NOMO-1 treated with dmso at 0.1 percent for 144 hours (cell line): Measurements from ENCODE around the gene PTEN.
A peak's percentile ranks its signal among the peaks of the same experiment; 100 is the strongest.
"Not testable (repeated sequence)": the region's sequence is repeated elsewhere in the genome, so short reads cannot be mapped to it uniquely, and the experiment has no call there.

Experiments
- DNase-seq: peaks from one replicate; lab custom pipeline; 2025; ENCODE audit not compliant: unreplicated experiment; lab: John Stamatoyannopoulos, UW

PTEN gene

DNA sequence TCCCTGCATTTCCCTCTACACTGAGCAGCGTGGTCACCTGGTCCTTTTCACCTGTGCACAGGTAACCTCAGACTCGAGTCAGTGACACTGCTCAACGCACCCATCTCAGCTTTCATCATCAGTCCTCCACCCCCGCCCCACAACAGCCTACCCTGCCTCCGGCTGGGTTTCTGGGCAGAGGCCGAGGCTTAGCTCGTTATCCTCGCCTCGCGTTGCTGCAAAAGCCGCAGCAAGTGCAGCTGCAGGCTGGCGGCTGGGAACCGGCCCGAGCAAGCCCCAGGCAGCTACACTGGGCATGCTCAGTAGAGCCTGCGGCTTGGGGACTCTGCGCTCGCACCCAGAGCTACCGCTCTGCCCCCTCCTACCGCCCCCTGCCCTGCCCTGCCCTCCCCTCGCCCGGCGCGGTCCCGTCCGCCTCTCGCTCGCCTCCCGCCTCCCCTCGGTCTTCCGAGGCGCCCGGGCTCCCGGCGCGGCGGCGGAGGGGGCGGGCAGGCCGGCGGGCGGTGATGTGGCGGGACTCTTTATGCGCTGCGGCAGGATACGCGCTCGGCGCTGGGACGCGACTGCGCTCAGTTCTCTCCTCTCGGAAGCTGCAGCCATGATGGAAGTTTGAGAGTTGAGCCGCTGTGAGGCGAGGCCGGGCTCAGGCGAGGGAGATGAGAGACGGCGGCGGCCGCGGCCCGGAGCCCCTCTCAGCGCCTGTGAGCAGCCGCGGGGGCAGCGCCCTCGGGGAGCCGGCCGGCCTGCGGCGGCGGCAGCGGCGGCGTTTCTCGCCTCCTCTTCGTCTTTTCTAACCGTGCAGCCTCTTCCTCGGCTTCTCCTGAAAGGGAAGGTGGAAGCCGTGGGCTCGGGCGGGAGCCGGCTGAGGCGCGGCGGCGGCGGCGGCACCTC, at the start of gene PTEN, which contains the start of gene KLLN:
TSS of gene PTEN (plus strand) at position 573 of the 891 bp plus-strand sequence. CDS start 845 bp downstream, outside the sequence.
TSS of gene KLLN (minus strand) at position 481 of the 891 bp plus-strand sequence. CDS start 1,046 bp downstream, outside the sequence.
- DNase-seq = peak; percentile 84

DNA sequence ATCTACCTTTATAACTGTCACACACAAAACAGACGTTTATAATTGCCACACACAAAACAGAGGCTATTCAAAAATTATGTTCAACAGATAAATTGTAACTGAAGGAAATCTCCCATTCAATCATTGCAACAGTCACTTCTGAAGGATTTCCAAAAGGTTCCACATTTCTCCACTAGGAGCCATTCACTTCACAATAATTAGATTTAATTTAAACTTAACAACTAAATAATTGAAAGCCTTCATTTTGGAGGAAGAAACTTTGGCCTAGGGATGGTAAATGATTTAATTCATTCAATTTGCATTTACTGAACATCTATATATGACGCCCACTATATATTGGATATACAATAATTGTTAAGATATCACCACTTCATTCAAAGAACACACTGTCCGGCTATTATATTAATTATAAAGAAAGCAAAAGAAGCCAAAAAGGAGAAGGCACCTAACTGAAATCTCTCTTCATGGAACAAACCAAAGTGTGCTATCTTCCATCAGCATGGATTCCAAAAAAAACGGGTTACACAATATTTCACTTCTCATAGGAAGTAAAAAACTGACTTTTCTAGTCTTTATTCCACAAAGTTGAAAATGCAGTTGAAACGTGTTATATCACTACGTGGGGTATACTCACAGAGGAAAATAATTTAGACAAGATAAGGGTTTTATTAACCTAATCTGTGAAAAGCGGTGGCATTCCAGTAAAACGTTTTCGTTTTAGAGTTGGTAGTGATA, 47.1 kb upstream of the PTEN start:
- no peak for DNase-seq

DNA sequence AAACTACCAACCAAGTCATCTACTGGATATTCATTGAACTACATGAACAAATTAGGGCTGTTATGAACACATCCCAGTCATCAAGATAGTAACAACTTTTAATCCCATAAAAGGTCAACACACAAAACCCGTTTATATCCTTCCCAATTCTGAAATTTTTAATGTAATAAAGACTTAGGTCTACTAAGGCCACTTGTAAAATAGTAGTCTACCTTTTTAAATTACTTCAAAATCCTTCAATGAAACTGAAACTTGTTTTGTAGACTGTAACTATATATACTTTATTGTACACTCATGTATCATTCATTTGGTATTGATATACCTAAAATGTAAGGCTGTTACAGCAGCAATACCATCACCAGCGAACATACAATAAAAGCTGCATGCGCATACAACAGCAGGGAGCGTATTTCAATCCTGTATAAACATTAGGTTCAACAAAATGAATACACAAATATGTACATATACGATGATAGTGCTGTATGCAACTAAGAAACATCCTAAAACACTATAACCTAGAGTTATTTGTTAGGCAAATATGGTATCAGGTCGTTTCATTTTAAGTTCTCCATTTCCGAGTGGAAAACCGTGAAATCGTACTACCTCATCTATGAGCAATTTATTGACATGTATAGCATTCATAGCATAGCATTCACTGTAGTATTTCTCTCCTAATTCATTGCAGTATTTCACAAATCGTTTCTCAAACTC, 46.4 kb upstream of the PTEN start:
- DNase-seq = no peak

GRCh38 chr10:87817609-87818504, 45.6 kb upstream of the PTEN start, which contains the start of gene ATAD1:
ATAD1 (minus strand) TSS chr10:87818226; CDS start chr10:87814599, 3,627 bp downstream.
- peak; percentile 69 for DNase-seq

DNA sequence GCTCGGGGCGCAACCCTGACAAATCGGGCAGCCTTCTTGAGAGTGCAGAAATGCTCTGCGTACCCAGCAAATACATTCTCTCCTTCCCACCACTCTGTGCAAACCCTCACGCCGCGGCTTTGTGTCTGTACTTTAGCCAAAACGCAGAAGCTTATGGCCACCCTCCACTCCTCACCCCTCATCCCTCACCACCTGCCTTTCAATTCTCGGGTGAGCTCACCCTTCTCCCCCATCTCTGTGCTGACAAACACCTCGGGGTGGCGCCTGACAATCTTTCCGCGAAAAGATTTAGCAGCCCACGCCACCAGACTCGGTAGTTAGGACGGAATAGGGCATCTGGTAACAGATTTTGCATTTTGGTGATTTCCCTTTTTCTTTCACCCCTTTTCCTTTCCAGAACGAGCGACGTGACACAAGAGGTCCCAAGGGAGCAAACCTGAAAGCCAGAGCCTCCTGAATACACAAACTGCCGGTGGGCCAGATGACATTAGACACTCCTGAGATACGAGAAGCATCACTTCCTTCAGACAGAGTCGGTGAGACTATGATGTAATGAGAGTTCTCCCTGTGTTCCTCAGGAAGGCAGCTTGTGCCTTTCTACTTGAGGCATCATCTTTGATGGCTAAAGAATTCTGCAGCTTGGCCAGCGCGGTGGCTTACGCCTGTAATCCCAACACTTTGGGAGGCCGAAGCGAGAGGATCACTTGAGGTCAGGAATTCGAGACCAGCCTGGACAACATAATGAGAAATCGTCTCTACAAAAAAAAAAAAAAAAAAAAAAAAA, 44.7 kb upstream of the PTEN start:
- DNase-seq = peak; percentile 25

DNA sequence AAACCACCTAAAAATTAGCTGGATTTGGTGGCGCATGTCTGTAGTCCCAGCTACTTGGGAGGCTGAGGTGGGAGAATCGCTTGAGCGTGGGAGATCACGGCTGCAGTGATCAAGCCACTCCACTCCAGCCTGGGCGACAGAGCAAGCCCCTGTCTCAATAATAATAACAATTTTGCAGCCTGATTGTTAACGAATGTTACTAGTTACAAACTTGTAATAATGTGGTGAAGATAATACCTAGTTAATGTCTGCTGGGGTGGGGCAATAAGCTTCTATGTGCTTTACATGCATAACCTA, 44.2 kb upstream of the PTEN start:
- DNase-seq = no peak

DNA sequence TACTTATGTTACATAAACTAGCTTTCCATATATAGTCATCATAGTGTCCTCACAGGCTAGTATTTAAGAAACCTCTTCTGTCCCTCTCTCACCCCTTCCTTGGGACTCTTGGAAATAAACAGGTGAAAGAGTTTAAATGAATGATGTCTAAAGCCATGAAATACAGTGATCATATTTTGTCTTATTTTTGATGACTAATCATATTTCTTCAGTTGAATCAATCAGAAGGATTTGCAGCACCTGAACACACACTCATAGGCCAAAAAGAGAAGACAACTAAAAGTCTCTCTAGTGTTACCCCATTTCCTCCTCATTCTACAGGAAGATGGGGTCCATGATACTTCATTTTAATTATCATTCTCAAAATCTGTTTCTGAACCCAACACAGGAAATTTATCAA, 36.8 kb upstream of the PTEN start:
- DNase-seq = no peak

- no peak for DNase-seq
These were observed 35.7 kb upstream of the PTEN start for GRCh38 chr10:87827681-87828080.

DNA sequence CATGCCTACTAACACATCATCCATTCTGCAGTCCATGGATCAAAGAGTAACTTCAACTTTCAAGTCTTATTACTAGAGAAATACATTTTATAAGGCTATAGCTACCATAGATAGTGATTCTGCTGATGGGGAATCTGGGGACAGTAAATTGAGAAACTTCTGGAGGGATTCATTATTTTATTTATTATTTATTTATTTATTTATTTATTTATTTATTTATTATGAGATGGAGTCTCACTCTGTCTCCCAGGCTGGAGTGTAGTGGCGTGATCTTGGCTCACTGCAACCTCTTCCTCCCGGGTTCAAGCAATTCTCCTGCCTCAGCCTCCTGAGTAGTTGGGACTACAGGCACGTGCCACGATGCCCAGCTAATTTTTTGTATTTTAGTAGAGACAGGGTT, 34.4 kb upstream of the PTEN start:
- DNase-seq = not testable (repeated sequence)

DNA sequence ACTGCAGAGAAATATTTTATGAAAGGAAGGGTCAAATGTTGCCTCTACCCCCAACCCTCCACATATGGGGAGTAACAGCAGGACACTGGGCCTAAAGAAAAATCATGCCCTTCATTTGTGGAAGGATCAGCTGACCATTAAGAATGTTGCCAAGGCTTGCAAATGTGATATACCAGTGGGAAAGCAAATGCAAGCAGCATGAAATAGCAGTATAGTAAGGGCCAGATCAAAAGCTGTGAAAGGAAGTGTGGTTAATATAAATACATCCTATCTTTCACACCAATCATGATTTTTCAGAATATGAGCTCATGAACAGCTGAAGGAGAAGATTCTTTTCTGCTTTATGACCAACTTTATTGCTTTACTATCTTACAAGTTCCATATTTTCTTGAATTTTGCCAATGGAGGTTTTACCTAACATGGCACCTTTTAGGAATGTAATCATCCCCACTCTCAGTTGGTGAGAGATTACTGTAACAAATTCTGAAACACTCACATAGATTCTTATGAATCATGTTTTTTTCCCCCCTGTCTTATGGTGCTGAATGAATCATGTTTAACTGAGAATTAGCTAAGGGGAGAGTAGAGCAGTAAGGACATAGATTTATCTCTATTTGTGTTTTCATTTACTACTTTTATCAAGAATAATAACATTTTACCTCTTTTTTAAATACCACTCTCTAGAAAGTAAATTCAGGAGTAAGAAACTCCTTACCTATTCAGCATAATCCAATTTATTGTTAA, 33.3 kb upstream of the PTEN start:
- DNase-seq = no peak

DNA sequence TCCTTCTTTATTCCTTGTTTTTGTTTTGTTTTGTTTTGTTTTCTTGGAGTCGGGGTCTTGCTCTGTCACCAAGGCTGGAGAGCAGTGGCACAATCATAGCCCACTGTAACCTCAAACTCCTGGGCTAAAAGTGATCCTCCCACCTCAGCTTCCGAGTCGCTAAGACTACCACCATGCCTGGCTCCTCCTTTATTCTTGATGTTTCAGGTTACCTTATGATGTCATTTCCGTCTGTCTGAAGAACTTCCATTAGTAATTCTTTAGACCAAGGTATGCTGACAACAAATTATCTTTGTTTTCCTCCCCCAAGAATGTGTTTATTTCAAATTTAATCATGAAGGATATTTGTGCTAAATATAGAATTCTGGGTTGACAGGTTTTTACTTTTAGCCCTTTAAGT, 27.3 kb upstream of the PTEN start:
- no peak for DNase-seq

GRCh38 chr10:87837445-87837844, 26.0 kb upstream of the PTEN start:
- DNase-seq = peak; percentile 43

GRCh38 chr10:87838650-87839049, 24.8 kb upstream of the PTEN start:
- no peak for DNase-seq

- DNase-seq = no peak
These were observed 22.2 kb upstream of the PTEN start for GRCh38 chr10:87841186-87841585.

DNA sequence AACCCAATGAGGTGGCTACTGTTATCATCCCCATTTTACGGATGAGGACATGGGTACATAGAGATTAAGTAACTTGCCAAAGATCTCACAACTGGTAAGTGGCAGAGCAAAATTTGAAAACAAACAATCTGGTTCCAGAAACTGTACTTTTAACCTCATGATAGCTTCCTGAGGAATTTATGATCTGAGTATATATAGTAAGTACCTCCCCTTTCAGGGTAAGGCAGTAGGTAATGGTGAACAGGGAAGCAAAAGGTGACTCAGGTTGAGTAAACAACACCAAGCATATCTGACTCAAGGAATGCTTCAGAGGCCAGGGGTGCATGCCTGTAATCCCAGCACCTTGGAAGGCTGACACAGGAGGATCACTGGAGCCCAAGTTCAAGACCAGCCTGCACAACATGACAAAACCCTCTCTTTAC, 21.2 kb upstream of the PTEN start:
- no peak for DNase-seq

- DNase-seq = no peak
These were observed 20.5 kb upstream of the PTEN start for GRCh38 chr10:87842776-87843497.

GRCh38 chr10:87843714-87844113, 19.7 kb upstream of the PTEN start:
- no peak for DNase-seq
